ENCODE data around the gene ICAM3. TPM values are rescaled to one million over a fixed set of nuclear protein-coding genes. Genes with fewer than 3 reads are reported as not detected.

ICAM3 gene
- total RNA-seq, 1 donor from 2014 or later: 31.3 TPM

GRCh38 chr19:10356431-10356830, 17.0 kb upstream of the ICAM3 start:
- H3K4me3 ChIP-seq: no peak overlapping the region
- no peak for DNase-seq
- no peaks in the 10 kb centered on the region for H3K9me3 ChIP-seq (replicated peaks)
- H3K36me3 ChIP-seq: peaks cover 67% of the 10 kb centered on the region
- H3K4me1 ChIP-seq: peaks cover 17% of the 10 kb centered on the region
- intact Hi-C loops (cut with micrococcal nuclease): no loop called here
- no peak overlapping the region for H3K27ac ChIP-seq (replicated peaks)
- H3K27me3 ChIP-seq (ENCODE audit: low read depth): no peaks in the 10 kb centered on the region
- no peak for TF ChIP-seq CTCF (IDR thresholded peaks at IDR 0.05; ENCODE audit: borderline replicate concordance)

GRCh38 chr19:10353793-10354391, 14.5 kb upstream of the ICAM3 start:
- Histone ChIP-seq H3K27ac (replicated peaks) (peak overlapping the region; percentile 84), H3K27me3 (ENCODE audit: low read depth) (no peaks in the 10 kb centered on the region), H3K4me1 (peaks cover 17% of the 10 kb centered on the region), H3K4me3 (peak overlapping the region; percentile 62), H3K36me3 (peaks cover 59% of the 10 kb centered on the region), H3K9me3 (replicated peaks) (no peaks in the 10 kb centered on the region)
- TF ChIP-seq CTCF (IDR thresholded peaks at IDR 0.05; ENCODE audit: borderline replicate concordance): no peak
- intact Hi-C loops (cut with micrococcal nuclease): no loop called here
- DNase-seq: peak; percentile 80

- intact Hi-C loops (cut with micrococcal nuclease): no loop called here
Observed at GRCh38 chr19:10352764-10353671, 13.6 kb upstream of the ICAM3 start.

GRCh38 chr19:10346509-10346908, 7.1 kb upstream of the ICAM3 start:
- no peaks in the 10 kb centered on the region for H3K4me1 ChIP-seq
- DNase-seq: no peak
- H3K27me3 ChIP-seq (ENCODE audit: low read depth): no peaks in the 10 kb centered on the region
- TF ChIP-seq CTCF (IDR thresholded peaks at IDR 0.05; ENCODE audit: borderline replicate concordance): no peak
- no peak overlapping the region for H3K4me3 ChIP-seq
- no peak overlapping the region for H3K27ac ChIP-seq (replicated peaks)
- no peaks in the 10 kb centered on the region for H3K9me3 ChIP-seq (replicated peaks)
- intact Hi-C loops (cut with micrococcal nuclease): no loop called here
- peaks cover 9% of the 10 kb centered on the region for H3K36me3 ChIP-seq

More at GRCh38 chr19:10352764-10353671, 13.6 kb upstream of the ICAM3 start:
- DNase-seq: peak; percentile 84
- Histone ChIP-seq H3K4me1 (peaks cover 17% of the 10 kb centered on the region), H3K27ac (replicated peaks) (peak overlapping the region; percentile 84), H3K4me3 (peak overlapping the region; percentile 62), H3K9me3 (replicated peaks) (no peaks in the 10 kb centered on the region), H3K36me3 (peaks cover 51% of the 10 kb centered on the region), H3K27me3 (ENCODE audit: low read depth) (no peaks in the 10 kb centered on the region)
- TF ChIP-seq CTCF (IDR thresholded peaks at IDR 0.05; ENCODE audit: borderline replicate concordance): no peak

GRCh38 chr19:10344780-10345179, 5.4 kb upstream of the ICAM3 start:
- H3K27ac ChIP-seq (replicated peaks): no peak overlapping the region
- TF ChIP-seq CTCF (IDR thresholded peaks at IDR 0.05; ENCODE audit: borderline replicate concordance): no peak
- no peak for DNase-seq
- H3K4me1 ChIP-seq: peaks cover under 1% of the 10 kb centered on the region
- no peaks in the 10 kb centered on the region for H3K36me3 ChIP-seq
- no peak overlapping the region for H3K4me3 ChIP-seq
- intact Hi-C loops (cut with micrococcal nuclease): no loop called here
- H3K27me3 ChIP-seq (ENCODE audit: low read depth): no peaks in the 10 kb centered on the region
- H3K9me3 ChIP-seq (replicated peaks): no peaks in the 10 kb centered on the region
